Aortic smooth muscle cell (primary cell): ENCODE results near the gene ACSM2B. TPM values are rescaled to one million over a fixed set of nuclear protein-coding genes. Genes with fewer than 3 reads are reported as not detected.

Source experiments
- total RNA-seq: library from RNA; depleted of rRNA; stranded (reverse); fragments of >200 nt; gene quantifications from 2 replicates; pipeline ENCODE4 v1.2.3, GENCODE V29; 2014

ACSM2B gene, protein sequence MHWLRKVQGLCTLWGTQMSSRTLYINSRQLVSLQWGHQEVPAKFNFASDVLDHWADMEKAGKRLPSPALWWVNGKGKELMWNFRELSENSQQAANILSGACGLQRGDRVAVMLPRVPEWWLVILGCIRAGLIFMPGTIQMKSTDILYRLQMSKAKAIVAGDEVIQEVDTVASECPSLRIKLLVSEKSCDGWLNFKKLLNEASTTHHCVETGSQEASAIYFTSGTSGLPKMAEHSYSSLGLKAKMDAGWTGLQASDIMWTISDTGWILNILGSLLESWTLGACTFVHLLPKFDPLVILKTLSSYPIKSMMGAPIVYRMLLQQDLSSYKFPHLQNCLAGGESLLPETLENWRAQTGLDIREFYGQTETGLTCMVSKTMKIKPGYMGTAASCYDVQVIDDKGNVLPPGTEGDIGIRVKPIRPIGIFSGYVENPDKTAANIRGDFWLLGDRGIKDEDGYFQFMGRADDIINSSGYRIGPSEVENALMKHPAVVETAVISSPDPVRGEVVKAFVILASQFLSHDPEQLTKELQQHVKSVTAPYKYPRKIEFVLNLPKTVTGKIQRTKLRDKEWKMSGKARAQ
- not detected in 2 replicates for total RNA-seq

DNA sequence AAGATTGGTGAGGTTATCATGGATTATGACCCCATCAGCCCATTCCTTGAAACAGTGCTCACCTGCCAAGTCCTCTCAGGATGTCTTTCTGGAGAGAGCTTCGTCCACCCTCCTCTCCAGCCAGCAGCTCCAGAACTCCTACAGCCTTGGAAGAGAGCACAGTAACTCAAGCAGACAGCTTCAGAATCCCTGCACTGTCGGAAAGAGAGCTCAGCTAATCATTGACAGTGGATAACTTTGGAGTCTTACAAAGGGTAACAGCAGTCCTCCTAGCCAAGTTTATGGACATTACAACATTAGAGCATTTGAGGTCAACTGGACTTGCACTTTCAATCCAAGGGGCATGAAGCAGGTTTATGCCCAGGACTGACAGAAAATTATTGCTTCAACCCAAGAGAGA is at the start of gene ACSM2B:
TSS of gene ACSM2B (minus strand) at position 223 of the 400 bp plus-strand sequence. CDS start 11,522 bp downstream, outside the sequence.

Other genes starting within 250 kb of the ACSM2B start
- not detected in 2 replicates for gene GP2, start 248.9 kb downstream of the ACSM2B start, total RNA-seq
- gene UMOD, start 223.7 kb downstream of the ACSM2B start, total RNA-seq = not detected in 2 replicates
- not detected in 2 replicates for gene PDILT, start 171.6 kb downstream of the ACSM2B start, total RNA-seq
- gene ACSM5, start 166.8 kb downstream of the ACSM2B start, total RNA-seq = 0.26 TPM in 1 of 2 replicates, not detected in the other
- not detected in 2 replicates for gene ACSM2A, start 124.8 kb downstream of the ACSM2B start, total RNA-seq
- not detected in 2 replicates for gene ACSM1, start 121.3 kb upstream of the ACSM2B start, total RNA-seq
- gene THUMPD1, start 165.5 kb upstream of the ACSM2B start, total RNA-seq = 40.4 and 49.8 TPM in 2 replicates
- 0.62 and 0.79 TPM in 2 replicates for gene ACSM3, start 187.6 kb upstream of the ACSM2B start, total RNA-seq
- 23.2 and 30.0 TPM in 2 replicates for gene ERI2, start 230.1 kb upstream of the ACSM2B start, total RNA-seq
- gene REXO5, start 230.2 kb upstream of the ACSM2B start, total RNA-seq = 8.6 and 10.8 TPM in 2 replicates